OCI-LY7 (cell line): ENCODE results near the gene SYNPO2L. TPM values are rescaled to one million over a fixed set of nuclear protein-coding genes. Genes with fewer than 3 reads are reported as not detected.

ENCODE experiments used
- BruUV-seq: library from RNA; stranded (reverse); fragments of 400-500 nt; replicated peaks from 2 replicates; lab custom pipeline; 2021; lab: Mats Ljungman, UMichigan
- CTCF ChIA-PET: fragments of 300-600 bp; sonication (Branson Sonifier 250); formaldehyde crosslinking; loops from one replicate; lab custom pipeline; 2022; ENCODE audit warnings: antibody characterized with exemption; ENCODE audit not compliant: unreplicated experiment; lab: Charles Lee
- POLR2A ChIA-PET: fragments of 300-600 bp; sonication (Branson Sonifier 250); formaldehyde crosslinking; loops from one replicate; lab custom pipeline; 2022; ENCODE audit warnings: antibody characterized with exemption; lab: Charles Lee
- DNase-seq: peaks from one replicate; pipeline ENCODE4 v3.0.0-alpha.2; 2015; ENCODE audit warnings: low spot score
- H2AFZ ChIP-seq: fragments of 200-600 bp; sonication (generic), shearing (Covaris generic); 2 replicates; pipeline ENCODE4 v1.6.1; 2014; ENCODE audit warnings: mild to moderate bottlenecking, antibody characterized with exemption, low read length, moderate library complexity
- H3K27ac ChIP-seq: fragments of 200-600 bp; sonication (generic); 2 replicates; pipeline ENCODE4 v1.5.1; 2014; ENCODE audit warnings: mixed run types, low read depth, mild to moderate bottlenecking, moderate library complexity, low read length, inconsistent platforms; ENCODE audit not compliant: poor library complexity, severe bottlenecking
- H3K36me3 ChIP-seq: fragments of 200-600 bp; sonication (generic); 2 replicates; pipeline ENCODE4 v1.6.1; 2014; ENCODE audit warnings: mild to moderate bottlenecking, antibody characterized with exemption, low read length, moderate library complexity, mixed read lengths; ENCODE audit not compliant: insufficient read depth
- H3K4me1 ChIP-seq: fragments of 200-600 bp; sonication (generic); 2 replicates; pipeline ENCODE4 v1.5.1; 2014; ENCODE audit warnings: mild to moderate bottlenecking, low read length; ENCODE audit not compliant: insufficient read depth, poor library complexity, severe bottlenecking
- H3K4me2 ChIP-seq: fragments of 200-600 bp; sonication (generic); 2 replicates; pipeline ENCODE4 v1.6.1; 2014; ENCODE audit warnings: mild to moderate bottlenecking, low read length
- H3K4me3 ChIP-seq: fragments of 200-600 bp; sonication (generic); 2 replicates; pipeline ENCODE4 v1.5.1; 2014; ENCODE audit warnings: mild to moderate bottlenecking, low read depth, low read length; ENCODE audit not compliant: poor library complexity, severe bottlenecking
- H3K79me2 ChIP-seq: fragments of 200-600 bp; sonication (generic); 2 replicates; pipeline ENCODE4 v1.6.1; 2016; ENCODE audit warnings: low read depth, mild to moderate bottlenecking, low read length, moderate library complexity, mixed read lengths; ENCODE audit not compliant: insufficient read depth
- H3K9me2 ChIP-seq: fragments of 200-600 bp; sonication (generic); 2 replicates; pipeline ENCODE4 v1.6.1; 2016; ENCODE audit warnings: mild to moderate bottlenecking, low read length, mixed read lengths; ENCODE audit not compliant: insufficient read depth
- H3K9me3 ChIP-seq: fragments of 200-600 bp; sonication (generic); 2 replicates; pipeline ENCODE4 v1.6.1; 2014; ENCODE audit warnings: mild to moderate bottlenecking, mixed run types, low read length, mixed read lengths
- H4K20me1 ChIP-seq: fragments of 200-600 bp; sonication (generic); 2 replicates; pipeline ENCODE4 v1.6.1; 2014; ENCODE audit warnings: mild to moderate bottlenecking, antibody characterized with exemption, low read length, moderate library complexity, mixed read lengths; ENCODE audit not compliant: insufficient read depth
- EZH2phosphoT487 ChIP-seq: fragments of 200-600 bp; sonication (generic); IDR thresholded peaks from 2 replicates; pipeline ENCODE4 v1.6.1; 2018; ENCODE audit warnings: low read depth, borderline replicate concordance, mild to moderate bottlenecking, mixed run types, antibody characterized with exemption, low read length, moderate library complexity, mixed read lengths
- intact Hi-C: fragments of 100-400 bp; cut with micrococcal nuclease; formaldehyde crosslinking; loops from one replicate; pipeline ENCODE4 v1.10.0; 2022; ENCODE audit not compliant: unreplicated experiment
- total RNA-seq, 2 experiments: library from RNA; depleted of rRNA in 1 of 2; stranded (reverse); fragments of >200 nt in 1 of 2; shearing (Covaris generic) in 1 of 2; gene quantifications; 2 replicates each; pipeline ENCODE4 v1.2.3, GENCODE V29; 2014 to 2022
- TF ChIP-seq, protein P1 (sequence below): fragments of 200-600 bp; sonication (generic); conservative IDR thresholded peaks from 2 replicates; pipeline ENCODE4 v1.5.1; 2014; ENCODE audit warnings: mild to moderate bottlenecking, antibody characterized with exemption, low read length, moderate library complexity, mixed read lengths

SYNPO2L gene
- total RNA-seq, 2 experiments from 2014 or later, result not detected

DNA sequence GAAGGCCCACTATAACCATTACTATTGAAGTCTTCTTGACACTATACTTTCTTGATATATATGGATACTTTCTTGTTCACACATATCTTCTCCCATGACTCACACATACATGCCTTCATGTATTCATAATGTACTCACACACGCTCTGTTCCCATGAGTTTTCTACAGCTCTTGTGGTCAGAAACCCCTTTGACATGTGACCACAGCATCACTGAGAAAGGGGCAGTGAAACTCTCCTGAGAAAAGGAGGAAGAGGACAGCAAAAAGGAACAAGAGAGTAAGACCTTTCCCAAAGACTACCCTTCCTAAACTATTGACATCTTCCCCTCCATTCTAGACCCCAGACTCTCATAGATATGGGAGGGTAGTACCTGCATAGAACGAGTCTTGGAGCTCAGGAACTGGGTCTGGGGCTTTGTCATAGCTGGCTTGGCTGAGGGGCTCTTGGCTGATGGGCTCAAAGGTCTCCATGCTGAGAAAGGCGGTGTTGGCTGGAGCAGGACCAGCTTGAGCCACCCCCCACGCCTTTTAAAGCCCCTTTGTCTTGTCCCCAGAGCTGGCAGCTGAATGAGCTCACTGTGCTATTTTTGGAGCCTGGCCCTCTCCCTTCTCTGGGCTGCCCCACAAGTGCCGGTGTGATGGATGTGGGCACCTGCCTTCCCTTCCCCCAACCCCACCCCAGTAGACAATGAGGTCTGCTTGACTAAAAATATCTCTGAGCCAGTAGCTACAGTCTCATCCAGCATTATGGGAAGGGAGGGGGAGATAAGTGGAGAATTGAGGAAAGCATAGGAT, 5.1 kb downstream of the SYNPO2L start:
- TF ChIP-seq EZH2phosphoT487, result no peak
- TF ChIP-seq, protein P1, sequence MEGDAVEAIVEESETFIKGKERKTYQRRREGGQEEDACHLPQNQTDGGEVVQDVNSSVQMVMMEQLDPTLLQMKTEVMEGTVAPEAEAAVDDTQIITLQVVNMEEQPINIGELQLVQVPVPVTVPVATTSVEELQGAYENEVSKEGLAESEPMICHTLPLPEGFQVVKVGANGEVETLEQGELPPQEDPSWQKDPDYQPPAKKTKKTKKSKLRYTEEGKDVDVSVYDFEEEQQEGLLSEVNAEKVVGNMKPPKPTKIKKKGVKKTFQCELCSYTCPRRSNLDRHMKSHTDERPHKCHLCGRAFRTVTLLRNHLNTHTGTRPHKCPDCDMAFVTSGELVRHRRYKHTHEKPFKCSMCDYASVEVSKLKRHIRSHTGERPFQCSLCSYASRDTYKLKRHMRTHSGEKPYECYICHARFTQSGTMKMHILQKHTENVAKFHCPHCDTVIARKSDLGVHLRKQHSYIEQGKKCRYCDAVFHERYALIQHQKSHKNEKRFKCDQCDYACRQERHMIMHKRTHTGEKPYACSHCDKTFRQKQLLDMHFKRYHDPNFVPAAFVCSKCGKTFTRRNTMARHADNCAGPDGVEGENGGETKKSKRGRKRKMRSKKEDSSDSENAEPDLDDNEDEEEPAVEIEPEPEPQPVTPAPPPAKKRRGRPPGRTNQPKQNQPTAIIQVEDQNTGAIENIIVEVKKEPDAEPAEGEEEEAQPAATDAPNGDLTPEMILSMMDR, result no peak
- Histone ChIP-seq H3K4me1 (no peaks in the 10 kb centered on the region), H3K9me3 (no peaks in the 10 kb centered on the region), H3K9me2 (no peaks in the 10 kb centered on the region), H3K4me2 (no peak overlapping the region), H3K4me3 (no peak overlapping the region), H3K79me2 (no peaks in the 10 kb centered on the region), H3K27ac (no peak overlapping the region), H3K36me3 (no peaks in the 10 kb centered on the region), H4K20me1 (no peaks in the 10 kb centered on the region), H2AFZ (no peak overlapping the region)
- POLR2A ChIA-PET, result interaction anchor here (0.6 to 1.0 kb wide), 2 partner anchors 9 to 689 kb away, joined by 3 read pairs; no protein-coding TSS in a partner anchor
- no TSS peak for BruUV-seq
- intact Hi-C loops, result no loop called here
- CTCF ChIA-PET, result interaction anchor here (0.6 kb wide), 1 partner anchor 213 kb away, joined by 4 read pairs; no protein-coding TSS in a partner anchor
- no peak for DNase-seq

DNA sequence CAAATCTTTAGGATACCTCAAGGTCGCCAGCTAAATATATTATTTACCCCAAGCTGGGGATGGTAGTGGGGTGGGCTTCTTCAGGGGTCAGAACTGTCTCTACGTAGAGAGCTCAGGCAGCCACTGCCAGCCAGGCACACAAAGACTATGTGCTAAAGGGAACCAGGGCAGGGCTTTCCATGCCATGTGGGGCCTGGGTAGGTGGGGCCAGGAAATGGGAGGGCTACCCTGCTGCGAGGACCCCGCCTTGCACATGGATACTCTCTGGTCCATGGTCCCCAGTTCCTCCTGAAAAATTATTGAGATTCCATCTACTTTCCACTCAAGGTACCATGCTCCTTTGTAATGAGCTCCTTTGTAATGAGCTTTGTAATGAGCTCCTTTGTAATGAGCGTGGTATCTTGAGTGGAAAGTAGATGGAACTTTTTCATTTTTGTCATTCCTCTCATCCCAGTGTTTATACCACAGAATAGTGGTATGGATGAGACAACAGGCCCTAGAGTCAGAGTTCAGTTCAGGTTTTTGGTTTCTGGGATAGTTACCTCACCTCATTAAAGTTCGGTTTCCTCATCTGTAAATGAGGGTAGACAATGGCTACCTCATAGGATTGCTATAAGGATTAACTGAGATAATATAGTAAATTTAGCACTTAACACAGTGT, 5.8 kb downstream of the SYNPO2L start:
- no peak overlapping the region for H3K27ac ChIP-seq
- CTCF ChIA-PET, result no interaction called here
- no peaks in the 10 kb centered on the region for H3K9me2 ChIP-seq
- intact Hi-C loops, result no loop called here
- POLR2A ChIA-PET, result interaction anchor here (0.5 to 0.6 kb wide), 2 partner anchors 233 to 688 kb away, joined by 3 to 7 read pairs; no protein-coding TSS in a partner anchor
- H3K4me3 ChIP-seq, result no peak overlapping the region
- BruUV-seq, result no TSS peak
- H4K20me1 ChIP-seq, result no peaks in the 10 kb centered on the region
- H2AFZ ChIP-seq, result no peak overlapping the region
- no peak for DNase-seq
- H3K36me3 ChIP-seq, result no peaks in the 10 kb centered on the region
- H3K79me2 ChIP-seq, result no peaks in the 10 kb centered on the region
- H3K4me2 ChIP-seq, result no peak overlapping the region
- H3K4me1 ChIP-seq, result no peaks in the 10 kb centered on the region
- H3K9me3 ChIP-seq, result no peaks in the 10 kb centered on the region
- TF ChIP-seq, protein P1, result no peak
- TF ChIP-seq EZH2phosphoT487, result no peak
